GM12878 (cell line): ENCODE results near the gene TUBB. TPM values are rescaled to one million over a fixed set of nuclear protein-coding genes. Genes with fewer than 3 reads are reported as not detected.

Experiments used
- BHLHE40 ChIP-seq, 2 experiments: fragments of 450-650 bp in 1 of 2; IDR thresholded peaks; 2 replicates each; pipeline ENCODE4 v1.6.1; 2011 to 2017; ENCODE audit warnings: low read depth in 2 of 2, borderline replicate concordance in 1 of 2, improper control_type of control experiment in 1 of 2, low read length in 1 of 2, mild to moderate bottlenecking in 1 of 2
- DPF2 ChIP-seq: fragments of 450-650 bp; IDR thresholded peaks from 2 replicates; pipeline ENCODE4 v1.6.1; 2017; ENCODE audit warnings: mild to moderate bottlenecking
- HDGF ChIP-seq: fragments of 450-650 bp; IDR thresholded peaks from 2 replicates; pipeline ENCODE4 v1.6.1; 2016; ENCODE audit warnings: antibody characterized with exemption
- IKZF1 ChIP-seq: fragments of 450-650 bp; conservative IDR thresholded peaks from 2 replicates; pipeline ENCODE4 v1.6.1; 2017; ENCODE audit warnings: antibody characterized with exemption, mild to moderate bottlenecking
- IKZF2 ChIP-seq, 2 experiments: fragments of 450-650 bp; IDR thresholded peaks; 2 replicates each; pipeline ENCODE4 v1.6.1; 2017; ENCODE audit warnings: mild to moderate bottlenecking in 2 of 2, moderate library complexity in 2 of 2
- JUNB ChIP-seq: IDR thresholded peaks from 2 replicates; pipeline ENCODE4 v1.6.1; 2016; ENCODE audit warnings: antibody characterized with exemption, mild to moderate bottlenecking
- POLR2AphosphoS5 ChIP-seq: IDR thresholded peaks from 2 replicates; pipeline ENCODE4 v1.6.1; 2011; ENCODE audit warnings: mild to moderate bottlenecking, low read length, inconsistent platforms
- TCF3 ChIP-seq: IDR thresholded peaks from 2 replicates; pipeline ENCODE4 v1.6.1; 2012; ENCODE audit warnings: low read depth, mild to moderate bottlenecking, low read length, borderline replicate concordance; ENCODE audit not compliant: insufficient read depth
- USF1 ChIP-seq: IDR thresholded peaks from 2 replicates; pipeline ENCODE4 v1.6.1; 2011; ENCODE audit warnings: borderline replicate concordance, low read depth, mild to moderate bottlenecking, moderate library complexity, mixed read lengths, low read length; ENCODE audit not compliant: insufficient read depth; ENCODE audit errors: extremely low read length
- YY1 ChIP-seq: IDR thresholded peaks from 2 replicates; pipeline ENCODE4 v1.6.1; 2011; ENCODE audit warnings: low read depth, mild to moderate bottlenecking, low read length
- ZNF274 ChIP-seq: IDR thresholded peaks from one replicate; pipeline ENCODE4 v1.8.0; 2011; ENCODE audit not compliant: insufficient read length, insufficient read depth
- ZNF384 ChIP-seq: IDR thresholded peaks from 2 replicates; pipeline ENCODE4 v1.6.1; 2012; ENCODE audit warnings: low read depth, mild to moderate bottlenecking, low read length, improper control_type of control experiment, borderline replicate concordance
- polyA plus RNA-seq, 11 experiments: library from polyadenylated mRNA; depleted of rRNA in 4 of 11; unstranded in 6 of 11; stranded (reverse) in 5 of 11; fragments of >200 nt; fragmentation: Nextera tagmentation in 4 of 11; fragmentation: Illumina TruSeq in 1 of 11; extraction: Ambion mirVana in 4 of 11; extraction: Trizol in 1 of 11; gene quantifications; 1 replicate in 1 of 11; 2 replicates in 10 of 11; pipeline versions ENCODE4 v1.2.1 to v1.2.3, GENCODE V29; 2011 to 2016; ENCODE audit warnings: inconsistent platforms in 2 of 11, missing spikeins in 2 of 11, low read depth in 1 of 11
- total RNA-seq, 4 experiments: library from RNA; depleted of rRNA in 3 of 4; stranded (reverse); fragments of >200 nt in 3 of 4; fragmentation: Illumina TruSeq in 1 of 4; extraction: Trizol in 1 of 4; gene quantifications; 2 replicates each; pipeline versions ENCODE4 v1.2.1 to v1.2.3, GENCODE V29; 2013 to 2021
- TF ChIP-seq, protein P1 (sequence below): fragments of 450-650 bp; IDR thresholded peaks from 2 replicates; pipeline ENCODE4 v1.6.1; 2014; ENCODE audit warnings: mild to moderate bottlenecking

Gene TUBB
- total and polyA plus RNA-seq, 10 of the 15 experiments (the other 5 are each of a cell fraction or from before 2014, with no cell fraction given): 1,039 to 3,052 (median 1,656) TPM

DNA sequence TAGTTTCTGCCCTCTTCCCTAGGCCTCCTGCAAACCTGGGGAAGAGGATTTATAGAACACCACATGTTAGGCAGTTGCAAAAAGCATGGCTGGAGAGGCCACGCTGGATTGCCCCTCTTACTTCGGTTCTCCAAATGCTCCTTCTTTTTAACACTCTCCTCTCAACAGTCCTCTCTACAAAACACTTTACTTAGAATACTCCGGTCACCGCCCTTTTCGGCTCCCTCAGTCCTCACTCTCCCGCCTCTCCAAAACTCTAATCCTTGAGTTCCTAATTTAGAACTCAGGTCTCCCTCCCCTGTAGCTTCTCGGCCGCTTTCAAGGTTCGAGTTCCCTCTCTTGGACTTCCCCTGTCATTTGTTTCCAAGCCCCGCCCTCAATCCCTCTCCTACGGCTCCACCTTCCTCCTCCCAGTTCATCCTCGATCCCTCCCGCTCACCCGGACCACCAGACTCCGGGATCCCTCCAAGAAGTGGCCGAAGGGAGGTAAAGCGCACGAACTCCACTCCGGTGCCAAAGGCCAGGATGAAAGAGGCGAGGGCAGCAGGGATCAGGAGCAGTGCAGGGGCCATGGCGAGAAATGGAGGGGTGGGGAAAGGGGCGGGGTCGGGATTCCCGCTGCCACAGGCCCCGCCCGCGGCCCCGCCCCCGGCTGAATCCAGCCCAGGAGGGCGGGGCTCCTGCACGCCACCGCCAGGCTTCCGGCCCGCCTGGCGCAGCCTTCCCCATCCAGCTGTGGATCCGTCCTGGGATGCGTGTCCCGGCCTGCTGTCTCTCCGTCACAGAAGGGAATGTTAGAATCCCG lies 29.5 kb upstream of the TUBB start, which contains the start of gene NRM (continued):
- TF ChIP-seq, protein P1, sequence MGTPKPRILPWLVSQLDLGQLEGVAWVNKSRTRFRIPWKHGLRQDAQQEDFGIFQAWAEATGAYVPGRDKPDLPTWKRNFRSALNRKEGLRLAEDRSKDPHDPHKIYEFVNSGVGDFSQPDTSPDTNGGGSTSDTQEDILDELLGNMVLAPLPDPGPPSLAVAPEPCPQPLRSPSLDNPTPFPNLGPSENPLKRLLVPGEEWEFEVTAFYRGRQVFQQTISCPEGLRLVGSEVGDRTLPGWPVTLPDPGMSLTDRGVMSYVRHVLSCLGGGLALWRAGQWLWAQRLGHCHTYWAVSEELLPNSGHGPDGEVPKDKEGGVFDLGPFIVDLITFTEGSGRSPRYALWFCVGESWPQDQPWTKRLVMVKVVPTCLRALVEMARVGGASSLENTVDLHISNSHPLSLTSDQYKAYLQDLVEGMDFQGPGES: 0 out of 2 replicates have a peak, but pooled peaks have one; percentile 28
- TF ChIP-seq POLR2AphosphoS5 (peak; percentile 47; the same call in 1 of the 2 replicates), IKZF1 (peak; percentile 91), DPF2 (no peak), HDGF (peak; percentile 69; the same call in 1 of the 2 replicates), ZNF384 (no peak), JUNB (no peak), IKZF2 (IDR thresholded peaks at IDR 0.05) (peak; percentile 96 to 97), USF1 (no peak), TCF3 (no peak), BHLHE40 (IDR thresholded peaks at IDR 0.05; ENCODE audit: borderline replicate concordance in 1 of 2, low read depth in 2 of 2, low read length in 1 of 2) (peak; percentile 60 to 82; a peak in 2 of 4 replicates), ZNF274 (no peak), YY1 (peak; percentile 77)
